NCI-H1417 treated with DMSO at 0.1 percent for 48 hours (cell line): ENCODE results near the gene CHST10.
"Not testable (repeated sequence)": the region's sequence is repeated elsewhere in the genome, so short reads cannot be mapped to it uniquely, and the experiment has no call there.

ENCODE experiments used
- DNase-seq: peaks from one replicate; lab custom pipeline; 2025; lab: John Stamatoyannopoulos, UW

CHST10 gene

DNA sequence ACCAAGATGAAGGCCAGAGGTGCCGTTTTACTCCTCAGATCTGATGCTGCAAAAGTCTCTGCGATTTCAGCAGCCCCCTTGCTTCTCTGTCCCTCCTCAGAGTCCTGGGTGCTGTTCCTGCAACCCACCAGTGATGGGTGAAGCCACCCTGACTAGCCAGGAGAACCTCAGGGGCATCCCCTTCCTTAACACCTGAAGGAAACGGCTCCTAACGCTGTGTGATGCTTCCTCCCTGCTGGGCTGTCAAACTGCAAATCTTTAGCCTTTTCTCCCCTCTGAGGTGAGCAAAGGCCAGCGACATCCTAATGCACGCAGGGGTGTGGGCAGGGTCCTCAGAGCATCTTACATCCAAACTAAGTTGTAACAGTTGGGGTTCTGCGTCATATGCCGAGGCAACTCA, 24.8 kb downstream of the CHST10 start:
- DNase-seq, result no peak

DNA sequence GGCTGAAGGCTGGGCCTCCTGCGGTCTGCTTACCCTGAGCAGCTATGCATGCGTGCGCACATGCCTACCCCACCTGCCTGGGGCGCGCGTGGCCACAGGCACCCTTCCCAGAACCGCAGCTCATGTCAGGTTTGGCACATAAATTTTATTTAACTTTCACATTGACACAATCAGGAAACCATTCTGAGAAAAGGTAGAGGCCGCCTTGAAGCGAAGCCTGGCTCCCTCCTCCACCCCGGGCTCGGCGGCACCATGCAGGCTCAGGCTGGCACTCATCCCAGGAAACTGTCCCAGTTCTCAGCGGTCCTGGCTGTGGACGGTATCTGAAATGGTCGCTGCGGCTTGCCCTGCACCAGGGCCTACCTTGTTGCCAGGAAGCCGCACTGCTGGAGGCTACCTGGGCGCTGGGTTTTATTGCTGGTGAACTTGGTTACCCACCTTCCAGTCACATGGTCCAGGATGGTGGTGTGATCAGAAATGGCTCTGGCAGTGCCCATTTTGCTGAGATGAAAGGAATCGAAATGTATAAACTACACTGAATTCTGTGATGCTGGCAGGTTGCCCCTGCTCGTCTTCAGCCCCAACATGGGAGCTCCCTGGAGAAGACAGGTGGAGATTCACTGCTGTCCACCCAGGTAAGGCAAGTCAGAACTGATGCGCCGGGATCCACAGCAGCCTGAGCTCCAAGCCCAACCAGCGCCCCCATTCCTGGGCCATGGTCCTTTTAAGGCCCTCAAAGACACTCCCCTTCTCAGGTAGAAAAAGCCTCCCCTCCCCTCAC, 25.5 kb downstream of the CHST10 start:
- no peak for DNase-seq

DNA sequence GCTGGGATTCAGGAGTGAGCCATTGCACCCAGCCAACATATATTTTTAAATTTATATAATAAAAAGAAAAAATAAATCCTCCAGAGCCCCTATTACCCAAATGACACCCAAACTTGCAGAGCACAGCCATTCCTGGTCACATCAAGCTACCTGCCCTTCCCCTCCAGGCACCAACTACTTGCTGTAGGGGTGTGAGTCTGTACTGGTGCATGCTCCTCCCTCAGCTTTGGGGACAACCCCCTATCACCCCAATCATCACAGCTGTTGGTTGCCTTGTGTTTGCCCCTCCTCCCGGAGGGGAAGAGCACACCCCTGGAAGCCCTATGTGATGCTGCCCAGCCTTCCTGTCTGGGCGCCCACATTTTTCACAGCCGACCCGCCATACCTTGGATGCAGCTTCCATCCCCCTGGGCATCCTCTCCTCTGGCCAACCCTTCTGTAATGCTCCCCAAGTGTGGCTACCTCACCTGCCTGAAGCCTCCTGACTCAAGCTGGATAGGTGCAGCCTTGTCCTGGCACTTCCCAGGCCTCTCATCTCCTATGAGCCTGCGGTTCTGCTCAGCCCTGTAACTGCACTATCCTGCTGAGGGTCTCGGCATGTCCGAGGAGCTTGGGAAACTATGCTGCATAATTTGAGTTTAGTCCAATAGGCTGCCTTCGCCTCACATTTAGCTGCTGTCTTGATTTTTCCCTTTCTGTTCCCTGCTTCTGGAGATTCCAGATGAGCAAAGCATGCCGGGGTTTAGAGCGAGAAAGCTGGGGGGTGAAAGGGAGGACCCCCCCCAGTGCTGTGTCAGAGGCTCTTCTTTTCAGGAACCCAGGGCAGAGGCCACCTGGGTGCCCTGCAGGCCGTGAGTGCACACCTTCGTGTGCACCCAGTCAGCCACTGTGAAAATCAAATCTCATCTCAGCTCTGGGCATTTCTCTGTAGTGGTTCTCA, 27.2 kb downstream of the CHST10 start:
- DNase-seq, result no peak

DNA sequence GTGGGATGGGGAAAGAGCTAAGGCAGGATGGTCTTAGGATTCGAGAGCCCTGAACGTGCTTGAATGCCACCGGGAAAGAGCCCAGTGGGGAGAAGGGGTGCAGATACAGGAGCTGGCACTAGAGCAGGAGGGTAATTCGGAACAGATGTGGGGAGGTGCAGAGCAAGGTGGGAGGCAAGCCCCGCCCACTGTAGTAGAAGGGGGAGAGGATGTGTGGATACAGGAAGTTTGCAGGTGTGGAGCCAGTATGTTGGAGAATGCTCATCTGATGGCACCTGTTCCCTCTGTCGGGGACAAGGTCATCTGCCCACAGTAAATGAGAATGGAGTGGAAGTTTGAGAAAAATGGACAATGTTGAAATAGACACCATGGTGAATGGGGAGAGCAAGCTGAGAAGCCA, 28.8 kb downstream of the CHST10 start:
- DNase-seq, result no peak

DNA sequence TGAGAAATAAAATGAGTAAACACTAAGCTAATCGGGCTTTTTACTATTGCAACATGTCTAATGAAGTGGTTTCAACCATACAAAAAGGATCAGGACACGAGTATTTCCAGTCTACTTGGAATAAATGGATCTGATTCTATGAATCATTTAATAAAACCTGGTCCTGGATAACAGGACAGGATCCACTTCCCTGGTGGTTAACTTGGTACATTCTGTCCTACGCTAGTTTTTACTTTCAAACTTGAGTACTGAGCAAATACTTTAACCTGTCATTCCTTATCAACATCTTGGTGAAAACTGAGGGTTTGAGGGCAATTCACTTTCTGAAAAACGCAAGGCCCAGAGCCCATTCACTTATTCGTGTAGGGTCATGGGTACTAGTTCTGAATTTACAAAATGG, 33.5 kb downstream of the CHST10 start:
- DNase-seq, result no peak

DNA sequence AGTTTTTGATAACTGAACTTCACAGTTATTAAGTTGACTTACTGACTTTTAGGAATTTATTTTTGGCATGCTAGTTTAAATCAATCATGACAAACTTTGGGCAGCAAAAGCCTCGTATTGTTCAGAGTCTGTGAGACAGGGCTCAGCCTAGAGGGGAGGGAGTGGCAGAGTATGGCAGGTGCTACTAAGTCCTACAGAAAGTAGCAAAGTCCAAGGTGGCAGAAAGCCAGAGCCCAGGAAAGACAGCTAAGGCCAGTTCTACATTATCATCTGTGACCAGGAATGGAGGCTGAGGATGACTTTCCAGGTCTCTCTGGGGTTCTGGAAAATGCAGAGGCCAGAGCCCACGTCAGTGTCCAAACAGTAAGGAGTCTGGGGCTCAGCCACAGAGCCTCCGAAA, 34.2 kb downstream of the CHST10 start:
- DNase-seq, result no peak

DNA sequence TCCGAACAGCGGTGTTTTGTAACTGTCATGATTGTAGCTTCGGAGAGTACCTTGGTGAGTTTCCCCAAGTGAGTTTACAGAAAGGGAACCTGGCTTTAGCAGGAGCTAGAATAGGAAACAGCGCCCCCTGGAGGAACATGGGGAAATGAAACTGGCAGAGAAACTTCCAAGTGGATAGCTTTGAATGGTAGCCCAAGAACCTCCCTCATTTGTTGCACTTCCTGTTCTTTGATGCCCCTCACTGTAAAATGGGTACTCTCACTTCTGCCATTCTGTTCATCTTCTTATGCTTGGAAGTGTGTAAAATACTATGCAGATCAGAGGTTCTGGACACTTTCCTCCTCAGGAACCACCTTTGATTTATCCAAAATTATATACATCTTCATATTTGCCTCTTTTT, 36.2 kb downstream of the CHST10 start:
- no peak for DNase-seq

DNA sequence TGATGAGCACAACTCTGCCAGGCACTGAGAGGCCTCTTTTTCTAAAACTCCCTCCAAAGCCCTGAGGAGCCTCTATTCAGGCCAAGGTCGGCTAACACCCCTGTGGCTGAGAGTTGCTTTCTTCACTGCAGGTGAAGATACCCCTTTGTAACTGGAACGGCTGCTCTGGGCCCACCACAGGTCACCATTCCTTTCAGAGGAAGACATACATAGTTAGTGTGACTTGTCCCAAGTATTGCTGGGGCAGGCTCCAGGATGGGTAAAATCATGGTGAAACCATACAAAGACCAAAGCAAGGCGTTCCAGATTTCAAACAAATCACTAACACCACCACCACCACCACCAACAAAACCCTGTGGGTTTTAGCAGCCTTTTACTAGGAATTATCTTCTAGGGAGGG, 36.8 kb downstream of the CHST10 start:
- DNase-seq, result no peak

DNA sequence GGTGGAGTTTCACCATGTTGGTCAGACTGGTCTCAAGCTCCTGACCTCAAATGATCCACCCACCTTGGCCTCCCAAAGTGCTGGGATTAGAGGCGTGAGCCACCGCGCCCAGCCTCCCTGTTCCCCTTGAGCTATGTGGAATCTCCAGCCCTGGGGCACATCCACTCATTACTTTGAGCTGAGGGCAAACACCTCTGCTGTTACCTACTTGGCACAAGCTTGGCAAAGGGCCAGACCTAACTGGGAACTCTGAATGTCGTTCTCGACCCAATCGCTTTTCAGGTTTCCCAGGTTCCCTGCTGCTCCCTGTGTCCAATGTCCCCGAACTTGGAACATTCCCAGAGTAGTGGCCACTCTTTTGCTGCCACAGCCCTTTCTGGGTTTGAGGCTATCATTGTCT, 40.6 kb downstream of the CHST10 start:
- DNase-seq, result no peak

DNA sequence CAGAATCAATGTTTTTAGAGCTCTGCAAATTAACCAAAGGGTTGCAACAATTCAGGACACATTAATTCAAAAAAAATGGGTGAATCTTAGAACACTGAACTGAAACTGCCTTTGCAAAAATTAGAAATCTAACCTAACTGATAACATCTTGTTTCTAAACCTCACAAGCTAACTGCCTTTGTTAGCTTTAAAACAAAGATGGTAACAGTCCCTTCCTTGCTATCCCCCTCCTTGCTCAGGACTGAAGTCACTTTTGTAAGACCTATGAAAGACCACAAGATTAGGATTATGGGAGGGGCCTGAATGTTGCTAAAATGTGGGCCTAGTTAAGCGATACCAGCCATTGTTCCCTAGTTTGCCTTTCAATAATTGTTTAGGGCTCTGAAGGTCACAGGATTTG, 50.3 kb downstream of the CHST10 start:
- DNase-seq, result no peak

DNA sequence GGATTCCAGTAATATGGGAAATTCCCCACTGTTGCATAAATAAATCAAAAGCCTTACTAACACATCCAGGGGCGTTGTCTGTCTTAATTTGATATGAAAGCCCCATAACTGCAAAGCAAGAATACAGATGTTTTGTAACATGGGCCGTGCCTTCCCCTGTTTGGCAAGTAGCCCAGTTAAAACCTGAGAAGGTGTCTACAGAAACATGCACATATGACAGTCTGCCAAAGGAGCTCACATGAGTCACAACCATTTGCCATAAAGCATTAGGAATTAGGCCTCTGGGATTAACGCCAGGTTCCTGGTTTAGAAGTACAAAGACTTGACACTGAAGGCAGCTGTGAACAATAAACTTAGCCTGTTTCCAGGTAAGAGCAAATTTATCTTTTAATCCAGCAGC, 52.0 kb downstream of the CHST10 start:
- no peak for DNase-seq

DNA sequence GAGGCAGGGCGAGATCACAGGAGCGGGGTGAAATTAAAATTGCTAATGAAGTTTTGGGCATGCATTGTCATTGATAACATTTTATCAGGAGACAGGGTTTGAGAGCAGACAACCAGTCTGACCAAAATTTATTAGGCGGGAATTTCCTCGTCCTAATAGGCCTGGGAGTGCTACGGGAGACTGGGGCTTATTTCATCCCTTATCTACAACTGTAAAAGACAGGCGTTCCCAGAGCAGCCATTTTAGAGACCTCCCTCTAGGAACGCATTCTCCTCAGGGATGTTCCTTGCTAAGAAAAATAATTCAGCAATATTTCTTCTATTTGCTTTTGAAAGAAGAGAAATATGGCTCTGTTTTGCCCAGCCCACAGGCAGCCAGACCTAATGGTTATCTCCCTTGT, 55.2 kb downstream of the CHST10 start:
- not testable (repeated sequence) for DNase-seq

DNA sequence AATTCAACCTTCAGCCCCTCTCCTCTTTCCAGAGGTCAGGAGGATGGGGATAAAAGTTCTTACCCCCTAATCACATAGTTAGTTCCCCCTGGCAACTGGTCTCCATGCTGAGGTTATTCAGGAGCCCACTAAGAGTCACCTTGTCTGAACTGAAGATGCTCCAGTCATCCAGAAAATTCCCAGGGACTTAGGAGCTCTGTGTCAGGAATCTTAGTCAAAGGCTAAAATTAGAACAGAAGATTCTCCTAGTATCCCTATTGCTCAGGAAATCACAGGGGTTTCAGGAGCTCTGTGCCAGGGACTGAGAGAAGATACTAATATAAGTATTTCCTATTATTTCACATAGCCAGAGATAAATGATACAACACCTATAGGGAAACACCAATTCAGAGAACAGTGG, 57.9 kb downstream of the CHST10 start:
- no peak for DNase-seq

DNA sequence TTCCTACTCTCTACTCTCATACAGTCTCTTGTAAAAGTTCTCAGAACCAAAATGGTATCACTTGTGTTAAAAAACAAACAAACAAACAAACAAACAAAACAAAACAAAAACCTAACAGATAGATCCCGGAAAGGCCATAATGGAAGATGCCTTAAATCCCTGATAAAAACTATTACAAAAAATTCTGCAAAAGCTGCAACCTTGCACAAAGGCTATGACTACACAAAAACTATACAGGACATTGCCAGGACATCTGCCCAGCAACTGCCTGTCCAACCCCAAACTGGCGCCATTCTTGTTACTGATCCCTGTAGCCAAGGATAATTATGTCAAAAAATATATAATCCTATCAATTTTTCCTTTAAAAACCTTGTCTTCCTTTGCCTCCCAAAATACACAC, 58.9 kb downstream of the CHST10 start:
- DNase-seq, result no peak

DNA sequence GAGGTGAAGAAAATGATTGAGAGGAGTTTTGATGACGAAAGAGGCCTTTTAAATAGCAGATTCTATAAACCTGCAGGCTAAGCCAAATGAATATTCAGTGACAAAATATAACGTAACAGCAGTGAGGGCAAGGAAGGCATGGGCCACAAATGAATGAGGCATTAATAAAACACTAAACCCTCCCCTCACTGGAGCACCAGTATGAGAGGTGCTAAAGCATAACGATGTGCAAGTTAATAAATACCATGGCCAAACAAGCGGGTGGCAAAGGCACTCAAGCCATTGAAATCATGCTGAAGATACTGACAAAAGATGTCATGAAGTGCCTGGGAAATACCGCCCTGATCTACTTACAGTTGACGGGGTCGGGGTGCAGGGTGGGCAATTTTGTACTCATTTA, 64.9 kb downstream of the CHST10 start:
- no peak for DNase-seq

DNA sequence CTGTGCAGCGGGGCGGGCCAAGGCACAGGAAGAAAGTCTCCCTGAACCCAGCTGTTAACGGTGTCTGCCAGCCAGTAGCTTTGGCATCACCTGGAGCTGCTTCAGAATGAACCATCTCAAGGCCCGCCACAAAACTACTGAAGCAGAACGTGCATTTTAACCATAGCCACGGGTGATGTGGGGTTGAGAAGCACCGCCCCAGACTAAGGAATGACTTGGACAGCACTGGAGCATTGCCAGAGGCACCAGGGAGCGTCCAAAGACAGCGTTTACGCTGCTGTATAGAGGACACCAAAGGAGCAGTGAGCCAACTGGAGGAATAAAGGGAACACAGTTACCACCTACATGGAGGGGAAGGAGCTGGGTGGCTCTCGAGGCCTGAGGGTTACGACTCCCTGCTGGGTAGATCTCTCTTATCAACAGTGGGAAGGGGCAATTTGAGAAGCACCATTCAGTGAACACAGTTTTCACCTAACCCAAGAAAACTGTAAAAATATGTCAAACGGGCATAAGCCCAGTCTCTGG, 66.7 kb downstream of the CHST10 start:
- DNase-seq, result no peak

DNA sequence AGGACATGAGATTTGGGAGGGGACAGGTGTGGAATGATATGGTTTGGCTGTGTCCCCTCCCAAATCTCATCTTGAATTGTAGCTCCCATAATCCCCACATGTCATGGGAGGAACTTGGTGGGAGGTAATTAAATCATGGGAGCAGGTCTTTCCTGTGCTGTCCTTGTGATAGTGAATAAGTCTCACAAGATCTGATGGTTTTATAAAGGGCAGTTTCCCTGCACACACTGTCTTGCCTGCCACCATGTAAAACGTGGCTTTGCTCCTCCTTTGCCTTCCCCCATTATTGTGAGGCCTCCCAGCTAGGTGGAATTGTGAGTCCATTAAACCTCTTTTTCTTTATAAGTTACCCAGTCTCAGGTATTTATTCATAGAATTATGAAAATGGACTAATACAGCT, 72.3 kb downstream of the CHST10 start:
- DNase-seq, result not testable (repeated sequence)

DNA sequence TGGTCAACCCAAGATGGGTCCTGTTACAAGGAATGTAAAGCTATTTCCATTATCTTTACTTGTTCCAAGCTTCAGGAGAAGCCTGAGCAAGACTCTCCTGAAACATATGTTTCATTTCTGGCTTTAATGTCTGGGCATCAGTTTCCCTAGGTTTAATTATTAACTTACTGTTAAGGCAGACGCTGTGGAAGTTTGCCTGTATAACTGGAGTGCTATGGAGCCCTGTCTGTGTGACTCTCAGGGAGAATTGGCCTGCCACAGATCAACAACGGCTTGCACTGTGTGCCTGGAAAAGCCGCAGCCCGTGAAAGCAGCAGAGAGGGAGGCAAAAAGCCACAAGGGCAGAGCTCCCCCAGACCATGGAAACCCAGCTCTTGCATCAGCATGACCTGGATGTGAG, 73.0 kb downstream of the CHST10 start:
- DNase-seq, result no peak

DNA sequence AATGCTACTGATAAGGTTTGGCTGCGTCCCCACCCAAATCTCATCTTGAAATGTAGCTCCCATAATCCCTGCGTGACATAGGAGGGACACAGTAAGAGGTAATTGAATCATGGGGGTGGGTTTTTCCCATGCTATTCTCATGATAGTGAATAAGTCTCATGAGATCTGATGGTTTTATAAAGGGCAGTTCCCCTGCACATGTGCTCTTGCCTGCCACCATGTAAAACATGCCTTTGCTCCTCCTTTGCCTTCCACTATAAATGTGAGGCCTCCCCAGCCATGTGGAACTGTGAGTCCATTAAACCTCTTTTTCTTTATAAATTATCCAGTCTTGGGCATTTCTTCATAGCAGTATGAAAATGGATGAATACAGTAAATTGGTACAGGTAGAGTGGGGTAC, 75.0 kb downstream of the CHST10 start:
- not testable (repeated sequence) for DNase-seq
